ENCODE measurements around the gene TMEM181. TPM values are rescaled to one million over a fixed set of nuclear protein-coding genes. Genes with fewer than 3 reads are reported as not detected.

TMEM181 gene
- total and polyA plus RNA-seq, 2 experiments from 2014 or later, result 20.0 to 46.9 TPM

- no peak for TF ChIP-seq EZH2 (IDR thresholded peaks at IDR 0.05; ENCODE audit: borderline replicate concordance)
- TF ChIP-seq CTCF (IDR thresholded peaks at IDR 0.05; ENCODE audit: poor library complexity), result no peak
- TF ChIP-seq EZH2phosphoT487 (IDR thresholded peaks at IDR 0.05; ENCODE audit: low read depth, severe bottlenecking, unreplicated experiment), result no peak
- Histone ChIP-seq H3K9me2 (replicated peaks; ENCODE audit: insufficient read depth) (no peaks in the 10 kb centered on the region), H3K9me3 (ENCODE audit: low read depth) (no peaks in the 10 kb centered on the region), H3K4me2 (no peak overlapping the region), H3K27ac (no peak overlapping the region), H3K4me3 (no peak overlapping the region), H3K27me3 (no peaks in the 10 kb centered on the region), H2AFZ (no peak overlapping the region), H3K36me3 (replicated peaks; ENCODE audit: insufficient read depth, low read depth) (no peaks in the 10 kb centered on the region), H4K20me1 (ENCODE audit: insufficient read depth, poor library complexity, severe bottlenecking) (no peaks in the 10 kb centered on the region), H3K4me1 (ENCODE audit: insufficient read depth) (peaks cover 11% of the 10 kb centered on the region), H3K79me2 (no peaks in the 10 kb centered on the region)
- no peak for DNase-seq (ENCODE audit: low spot score)
- 91% methylated on average over 17 of the region's 17 CpGs for WGBS (ENCODE audit: low lambda C conversion rate, missing lambda C conversion rate)
Measured at GRCh38 chr6:158628542-158628941, 68.7 kb downstream of the TMEM181 start.

DNA sequence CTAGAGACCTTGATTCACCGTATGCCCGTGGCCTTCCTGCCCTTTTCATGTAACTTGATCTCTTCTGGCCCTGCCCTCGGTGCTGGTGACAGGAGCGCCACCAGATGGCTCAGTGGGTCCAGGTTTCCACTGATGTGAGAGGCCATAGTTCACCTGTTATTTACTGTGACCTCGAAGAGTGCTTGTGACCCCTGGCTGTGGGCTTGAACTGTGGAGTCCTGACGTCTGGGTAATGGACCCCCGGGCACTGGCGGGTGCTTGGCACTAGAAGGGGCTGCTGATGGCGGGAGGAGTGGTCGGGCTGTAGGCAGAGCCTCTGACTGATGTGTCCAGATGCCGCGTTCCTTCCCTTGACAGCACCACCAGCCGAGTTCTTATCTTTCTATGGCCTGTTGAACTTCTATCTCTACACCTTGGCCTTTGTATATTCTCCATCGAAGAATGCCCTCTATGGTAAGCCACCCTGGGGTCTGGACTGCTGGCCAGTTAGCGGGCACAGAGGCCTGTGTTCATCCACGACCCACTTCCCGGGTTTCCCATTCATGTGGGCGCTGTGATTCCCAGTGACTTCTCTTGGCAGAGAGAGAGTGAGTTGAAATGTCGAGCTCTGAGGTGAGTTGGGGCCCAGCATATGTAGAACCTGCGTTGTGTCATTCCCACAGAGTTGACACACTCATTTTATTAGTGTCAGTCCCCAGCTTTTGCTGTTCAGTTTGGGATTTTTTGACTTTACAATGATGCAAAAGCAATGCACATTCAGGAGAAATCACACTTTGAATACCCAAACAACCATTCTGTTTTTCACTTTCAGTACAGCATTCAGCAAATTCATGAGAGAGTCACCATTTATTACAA is 69.7 kb downstream of the TMEM181 start:
- Histone ChIP-seq H3K4me3 (no peak overlapping the region), H3K9me3 (ENCODE audit: low read depth) (no peaks in the 10 kb centered on the region), H2AFZ (no peak overlapping the region), H3K4me2 (no peak overlapping the region), H4K20me1 (ENCODE audit: insufficient read depth, poor library complexity, severe bottlenecking) (no peaks in the 10 kb centered on the region), H3K27me3 (no peaks in the 10 kb centered on the region), H3K36me3 (replicated peaks; ENCODE audit: insufficient read depth, low read depth) (no peaks in the 10 kb centered on the region), H3K79me2 (no peaks in the 10 kb centered on the region), H3K9me2 (replicated peaks; ENCODE audit: insufficient read depth) (no peaks in the 10 kb centered on the region), H3K4me1 (ENCODE audit: insufficient read depth) (peaks cover 11% of the 10 kb centered on the region), H3K27ac (no peak overlapping the region)
- peak; percentile 22 for TF ChIP-seq CTCF (IDR thresholded peaks at IDR 0.05; ENCODE audit: poor library complexity)
- TF ChIP-seq EZH2phosphoT487 (IDR thresholded peaks at IDR 0.05; ENCODE audit: low read depth, severe bottlenecking, unreplicated experiment), result no peak
- 77% methylated on average over 20 of the region's 20 CpGs for WGBS (ENCODE audit: low lambda C conversion rate, missing lambda C conversion rate)
- no peak for DNase-seq (ENCODE audit: low spot score)

- H4K20me1 ChIP-seq (ENCODE audit: insufficient read depth, poor library complexity, severe bottlenecking), result no peaks in the 10 kb centered on the region
- 83% methylated on average over 19 of the region's 19 CpGs for WGBS (ENCODE audit: low lambda C conversion rate, missing lambda C conversion rate)
- peaks cover 11% of the 10 kb centered on the region for H3K4me1 ChIP-seq (ENCODE audit: insufficient read depth)
- no peak overlapping the region for H2AFZ ChIP-seq
- H3K27ac ChIP-seq, result peak overlapping the region; percentile 76
- no peak for DNase-seq (ENCODE audit: low spot score)
- no peak for TF ChIP-seq EZH2phosphoT487 (IDR thresholded peaks at IDR 0.05; ENCODE audit: low read depth, severe bottlenecking, unreplicated experiment)
- TF ChIP-seq CTCF (IDR thresholded peaks at IDR 0.05; ENCODE audit: poor library complexity), result no peak
- no peak for TF ChIP-seq EZH2 (IDR thresholded peaks at IDR 0.05; ENCODE audit: borderline replicate concordance)
- H3K4me3 ChIP-seq, result no peak overlapping the region
- no peaks in the 10 kb centered on the region for H3K9me3 ChIP-seq (ENCODE audit: low read depth)
- H3K27me3 ChIP-seq, result no peaks in the 10 kb centered on the region
- no peaks in the 10 kb centered on the region for H3K9me2 ChIP-seq (replicated peaks; ENCODE audit: insufficient read depth)
- no peak overlapping the region for H3K4me2 ChIP-seq
- no peaks in the 10 kb centered on the region for H3K79me2 ChIP-seq
- no peaks in the 10 kb centered on the region for H3K36me3 ChIP-seq (replicated peaks; ENCODE audit: insufficient read depth, low read depth)
Measured at GRCh38 chr6:158630938-158631616, 71.2 kb downstream of the TMEM181 start.
